GM20431 (cell line): Measurements from ENCODE around the gene CSH1.

Source experiments
- in situ Hi-C: fragments of 300-500 bp; cut with MseI, MboI; formaldehyde crosslinking; loops from one replicate; pipeline ENCODE4 v1.15.0; 2020; ENCODE audit warnings: low sequenced_read_pairs; ENCODE audit not compliant: unreplicated experiment

Gene CSH1

DNA sequence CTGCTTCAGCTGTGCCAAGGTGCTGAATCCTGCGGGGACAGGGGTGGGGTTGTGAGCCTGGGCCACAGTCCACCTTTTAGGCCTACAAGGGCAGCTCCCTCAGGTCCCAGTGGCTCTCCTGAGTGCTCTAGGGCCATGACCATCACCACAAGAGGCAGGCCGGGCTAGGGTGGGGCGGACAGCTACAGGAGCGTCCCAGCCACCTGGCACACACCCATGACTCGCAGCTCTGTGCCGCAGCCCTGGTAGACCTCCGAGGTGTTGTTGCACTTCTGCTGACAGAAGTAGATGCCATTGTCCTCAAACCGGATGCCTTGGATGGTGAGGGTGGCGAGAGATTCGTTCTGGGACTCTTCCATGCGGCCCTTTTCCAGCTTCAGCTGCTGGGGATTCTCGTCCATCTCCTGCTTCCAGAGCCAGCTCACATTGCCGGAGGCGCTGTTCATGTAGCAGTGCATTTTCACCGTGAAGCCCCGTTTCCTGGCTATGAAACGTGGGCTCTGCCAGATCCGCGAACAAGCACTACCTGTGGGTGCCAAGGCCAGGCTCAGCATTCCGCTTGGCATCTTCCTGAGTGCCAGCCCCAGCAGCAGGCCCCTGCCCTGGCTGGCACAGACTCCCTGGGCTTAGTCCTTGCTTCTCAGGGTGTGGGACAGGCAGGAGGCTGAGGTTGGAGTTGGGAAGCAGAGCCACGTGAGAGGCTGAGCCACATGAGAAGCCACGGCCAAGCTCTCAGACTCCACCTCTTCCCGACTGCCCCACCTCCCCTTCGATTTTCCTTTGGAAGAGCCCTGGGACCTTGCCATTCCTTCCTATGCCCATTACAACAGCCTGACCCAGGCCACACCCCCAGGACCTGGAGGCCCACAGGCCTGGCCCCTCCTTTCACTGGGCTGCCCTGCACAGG, 33.7 kb upstream of the CSH1 start:
- in situ Hi-C loops = no loop called here

- in situ Hi-C loops = no loop called here
Observed at GRCh38 chr17:63928966-63929695, 32.8 kb upstream of the CSH1 start.

- in situ Hi-C loops = no loop called here
Observed at GRCh38 chr17:63928172-63928666, 31.8 kb upstream of the CSH1 start.

DNA sequence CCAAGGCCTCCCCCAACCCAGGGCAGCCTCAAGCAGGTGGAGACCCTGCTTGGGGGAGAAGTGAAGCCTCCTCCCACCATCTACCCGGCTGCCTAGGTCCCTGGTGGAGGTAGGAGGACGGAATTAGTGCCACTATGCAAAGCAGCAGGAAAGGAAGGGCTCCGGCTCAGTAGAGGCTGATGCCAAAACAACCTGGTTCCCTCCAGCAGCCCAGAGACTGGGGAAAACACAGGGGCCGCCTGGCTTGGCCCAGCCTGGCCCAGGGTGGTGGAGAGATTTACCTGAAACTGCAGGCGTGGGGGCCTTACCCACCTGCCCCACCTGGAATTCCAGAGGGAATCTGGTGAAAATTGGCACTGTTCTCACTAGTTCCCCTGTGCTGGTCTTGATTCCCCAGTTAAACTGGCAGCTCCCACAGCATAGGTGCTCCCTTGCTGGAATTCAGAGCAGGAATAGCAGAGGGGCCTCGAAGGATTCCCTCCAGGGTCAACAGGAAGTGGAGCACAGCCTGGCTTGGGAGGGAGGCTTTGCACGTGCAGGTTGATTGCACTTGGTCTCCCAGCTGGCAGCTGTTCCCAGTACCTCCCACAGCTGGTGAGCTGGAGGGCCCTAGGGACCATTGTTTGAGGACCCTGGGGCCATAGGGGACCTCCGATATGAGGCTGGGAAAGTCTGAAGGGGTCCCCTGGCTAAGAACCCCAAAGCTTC, 31.2 kb upstream of the CSH1 start:
- in situ Hi-C loops = no loop called here

DNA sequence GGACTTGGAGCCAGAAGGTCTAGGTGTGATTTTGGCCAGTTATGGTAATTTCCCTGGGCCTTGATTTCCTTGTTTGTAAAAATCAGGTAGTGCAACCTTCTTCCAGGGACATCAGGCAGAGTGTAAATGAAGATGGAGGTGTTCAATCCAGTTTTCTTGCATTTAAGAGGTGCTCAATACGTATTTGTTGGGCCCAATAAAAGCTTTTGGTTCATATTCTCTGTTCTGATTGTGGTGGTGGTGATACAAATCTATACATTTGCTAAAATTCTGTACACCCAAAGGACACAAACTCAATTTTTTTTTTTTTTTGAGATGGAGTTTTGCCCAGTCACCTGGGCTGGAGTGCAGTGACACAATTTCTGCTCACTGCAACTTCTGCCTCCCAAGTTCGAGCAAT, 29.8 kb upstream of the CSH1 start:
- in situ Hi-C loops = no loop called here

DNA sequence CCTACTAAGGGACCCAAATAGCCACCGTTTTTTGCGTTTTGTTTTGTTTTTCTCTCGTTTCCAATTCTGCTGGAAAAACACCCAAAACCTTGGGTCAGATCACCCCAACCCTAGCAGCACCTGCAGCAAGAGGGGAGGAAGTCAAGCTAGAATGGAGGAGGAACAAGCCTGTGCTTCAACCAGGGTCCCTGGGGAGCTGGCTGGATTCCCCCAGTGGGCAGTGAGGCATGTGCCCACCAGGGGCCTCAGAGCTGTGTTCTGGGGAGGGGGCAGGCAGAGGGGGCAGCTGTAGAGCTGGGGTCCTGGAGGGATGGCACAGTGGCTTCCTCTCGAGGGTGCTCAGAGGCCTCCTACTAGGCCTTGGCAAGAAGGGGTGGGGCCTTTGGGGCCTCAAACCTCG, 29.2 kb upstream of the CSH1 start:
- in situ Hi-C loops = no loop called here

- in situ Hi-C loops = loop anchor here (25.0 kb wide), 1 partner anchor 340 kb away; the partner anchor contains the start of gene TEX2
Observed at GRCh38 chr17:63922402-63922801, 26.0 kb upstream of the CSH1 start.

DNA sequence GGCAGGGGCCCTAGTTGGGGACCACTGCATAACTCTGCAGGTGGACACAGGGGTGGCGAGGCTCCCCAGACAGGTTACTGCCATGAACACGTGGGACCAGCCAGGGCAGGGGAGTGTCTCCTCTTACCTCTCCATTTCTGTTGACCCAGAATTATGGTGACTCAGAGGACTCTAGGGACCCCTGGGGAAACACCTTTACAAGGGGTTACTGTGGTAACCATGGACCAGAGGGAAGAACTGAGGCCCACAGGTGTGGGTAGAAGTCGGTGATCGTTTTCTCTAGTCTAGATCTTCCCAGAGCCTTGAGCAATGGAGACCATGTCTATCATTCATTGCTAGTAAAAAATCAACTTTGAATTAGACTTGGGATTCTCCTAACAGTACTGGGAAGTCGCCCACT, 24.4 kb upstream of the CSH1 start:
- in situ Hi-C loops = loop anchor here (25.0 kb wide), 1 partner anchor 342 kb away; the partner anchor contains the start of gene TEX2

GRCh38 chr17:63920050-63920449, 23.7 kb upstream of the CSH1 start:
- in situ Hi-C loops = loop anchor here (25.0 kb wide), 1 partner anchor 342 kb away; the partner anchor contains the start of gene TEX2

GRCh38 chr17:63919311-63919723, 22.9 kb upstream of the CSH1 start:
- in situ Hi-C loops = loop anchor here (25.0 kb wide), 1 partner anchor 343 kb away; the partner anchor contains the start of gene TEX2

GRCh38 chr17:63918789-63919305, 22.5 kb upstream of the CSH1 start, which contains the start of gene GH1:
TSS of gene GH1 (minus strand) at chr17:63918839. CDS start at chr17:63918776, 63 bp downstream.
- in situ Hi-C loops = loop anchor here (25.0 kb wide), 1 partner anchor 343 kb away; the partner anchor contains the start of gene TEX2

DNA sequence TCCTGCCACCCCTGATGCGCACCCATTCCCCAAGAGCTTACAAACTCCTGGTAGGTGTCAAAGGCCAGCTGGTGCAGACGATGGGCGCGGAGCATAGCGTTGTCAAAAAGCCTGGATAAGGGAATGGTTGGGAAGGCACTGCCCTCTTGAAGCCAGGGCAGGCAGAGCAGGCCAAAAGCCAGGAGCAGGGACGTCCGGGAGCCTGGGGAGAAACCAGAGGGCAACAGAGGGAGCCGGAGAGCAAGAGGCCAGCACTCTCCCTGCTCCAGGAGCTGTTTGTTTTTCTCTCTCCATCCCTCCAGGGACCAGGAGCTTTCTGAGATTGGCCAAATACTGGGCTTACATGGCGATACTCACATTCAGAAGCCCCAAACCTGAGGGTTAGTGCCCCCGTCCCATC, 21.9 kb upstream of the CSH1 start:
- in situ Hi-C loops = loop anchor here (25.0 kb wide), 1 partner anchor 344 kb away; the partner anchor contains the start of gene TEX2

GRCh38 chr17:63917646-63918045, 21.3 kb upstream of the CSH1 start:
- in situ Hi-C loops = loop anchor here (25.0 kb wide), 1 partner anchor 345 kb away; the partner anchor contains the start of gene TEX2

- in situ Hi-C loops = loop anchor here (25.0 kb wide), 1 partner anchor 345 kb away; the partner anchor contains the start of gene TEX2
Observed at GRCh38 chr17:63917206-63917605, 20.8 kb upstream of the CSH1 start.

GRCh38 chr17:63916566-63917185, 20.3 kb upstream of the CSH1 start:
- in situ Hi-C loops = loop anchor here (25.0 kb wide), 1 partner anchor 346 kb away; the partner anchor contains the start of gene TEX2

- in situ Hi-C loops = loop anchor here (25.0 kb wide), 1 partner anchor 347 kb away; the partner anchor contains the start of gene TEX2
Observed at GRCh38 chr17:63915753-63916152, 19.4 kb upstream of the CSH1 start.

DNA sequence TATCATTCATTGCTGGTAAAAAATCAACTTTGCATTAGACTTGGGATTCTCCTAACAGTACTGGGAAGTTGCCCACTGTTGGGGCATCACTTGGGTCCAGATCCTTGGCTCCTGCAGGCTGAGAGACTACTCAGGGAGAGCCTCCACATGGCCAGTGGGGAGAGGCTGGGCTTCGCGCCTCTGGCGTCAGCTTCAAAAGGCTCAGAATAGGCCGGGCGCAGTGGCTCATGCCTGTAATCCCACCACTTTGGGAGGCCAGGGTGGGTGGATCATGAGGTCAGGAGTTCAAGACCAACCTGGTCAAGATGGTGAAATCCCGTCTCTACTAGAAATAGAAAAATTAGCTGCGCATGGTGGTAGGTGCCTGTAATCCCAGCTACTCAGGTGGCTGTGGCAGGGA, 18.1 kb upstream of the CSH1 start:
- in situ Hi-C loops = loop anchor here (25.0 kb wide), 1 partner anchor 348 kb away; the partner anchor contains the start of gene TEX2

GRCh38 chr17:63911657-63912100, 15.3 kb upstream of the CSH1 start:
- in situ Hi-C loops = loop anchor here (25.0 kb wide), 1 partner anchor 351 kb away; the partner anchor contains the start of gene TEX2
